Lower lobe of right lung (tissue), 2 donors: Measurements from ENCODE around the gene CLEC18C. TPM values are rescaled to one million over a fixed set of nuclear protein-coding genes. Genes with fewer than 3 reads are reported as not detected.
"Not testable (repeated sequence)": the region's sequence is repeated elsewhere in the genome, so short reads cannot be mapped to it uniquely, and the experiment has no call there.

ENCODE experiments used
- ATAC-seq, 2 donors: fragments of 200-7000 bp; cut with Tn5 transposase; one replicate each; pipeline ENCODE4 v1.9.1; 2020 to 2022; ENCODE audit warnings: mild to moderate bottlenecking in 2 of 2, moderate library complexity in 2 of 2
- DNase-seq: peaks from one replicate; pipeline ENCODE4 v3.0.0-alpha.2; 2020
- H3K27ac ChIP-seq: fragments of 200-600 bp; one replicate; pipeline ENCODE4 v1.8.0; 2022
- H3K27me3 ChIP-seq: fragments of 200-600 bp; one replicate; pipeline ENCODE4 v1.8.0; 2022; ENCODE audit warnings: low read depth
- H3K36me3 ChIP-seq: fragments of 200-600 bp; one replicate; pipeline ENCODE4 v1.8.0; 2022; ENCODE audit warnings: mild to moderate bottlenecking
- H3K4me1 ChIP-seq: fragments of 200-600 bp; one replicate; pipeline ENCODE4 v1.8.0; 2022
- H3K4me3 ChIP-seq: fragments of 200-600 bp; one replicate; pipeline ENCODE4 v1.8.0; 2022; ENCODE audit warnings: mild to moderate bottlenecking
- H3K9me3 ChIP-seq: fragments of 200-600 bp; one replicate; pipeline ENCODE4 v1.8.0; 2022
- CTCF ChIP-seq: fragments of 200-600 bp; IDR thresholded peaks from one replicate; pipeline ENCODE4 v1.8.0; 2022; ENCODE audit warnings: antibody characterized with exemption, mild to moderate bottlenecking
- intact Hi-C: fragments of 100-400 bp; cut with DNase I; formaldehyde crosslinking; loops from one replicate; pipeline ENCODE4 v1.11.0; 2022
- total RNA-seq: library from RNA; stranded (reverse); fragmentation: NEBNext Ultra II Directional; extraction: Animal tissue kit (Norgen Biotek cat#: 25700); gene quantifications from one replicate; pipeline ENCODE4 v1.2.1, GENCODE V29; 2021
- donor health status: DM: no; HTN: yes; CAD: no; lungs with severe emphysema.

The CLEC18C gene
- total RNA-seq, 1 donor from 2014 or later = 1.0 TPM

- Histone ChIP-seq H3K36me3 (peaks cover 64% of the 10 kb centered on the region), H3K9me3 (no peaks in the 10 kb centered on the region), H3K27ac (no peak overlapping the region), H3K27me3 (no peaks in the 10 kb centered on the region), H3K4me3 (no peak overlapping the region), H3K4me1 (no peaks in the 10 kb centered on the region)
- intact Hi-C loops = no loop called here
- TF ChIP-seq CTCF = no peak
- ATAC-seq (no peak), DNase-seq (no peak)
Measured at GRCh38 chr16:70161350-70161749, 12.2 kb upstream of the CLEC18C start.

GRCh38 chr16:70162041-70162451 lies 11.5 kb upstream of the CLEC18C start:
- DNase-seq = no peak

GRCh38 chr16:70163596-70163995 lies 10.0 kb upstream of the CLEC18C start:
- H3K9me3 ChIP-seq = no peaks in the 10 kb centered on the region
- no peaks in the 10 kb centered on the region for H3K27me3 ChIP-seq
- intact Hi-C loops = no loop called here
- ATAC-seq (no peak), DNase-seq (no peak)
- no peak for TF ChIP-seq CTCF
- no peak overlapping the region for H3K4me3 ChIP-seq
- H3K27ac ChIP-seq = no peak overlapping the region
- H3K4me1 ChIP-seq = no peaks in the 10 kb centered on the region
- H3K36me3 ChIP-seq = peaks cover 42% of the 10 kb centered on the region

More at GRCh38 chr16:70162041-70162451, 11.5 kb upstream of the CLEC18C start:
- peaks cover 57% of the 10 kb centered on the region for H3K36me3 ChIP-seq
- no peaks in the 10 kb centered on the region for H3K4me1 ChIP-seq
- no peak overlapping the region for H3K4me3 ChIP-seq
- no peak for ATAC-seq
- no peaks in the 10 kb centered on the region for H3K9me3 ChIP-seq
- intact Hi-C loops = no loop called here
- no peaks in the 10 kb centered on the region for H3K27me3 ChIP-seq
- no peak for TF ChIP-seq CTCF
- no peak overlapping the region for H3K27ac ChIP-seq

- not testable (repeated sequence) for H3K9me3 ChIP-seq, ATAC-seq, DNase-seq
Measured at GRCh38 chr16:70166688-70167087, 6.9 kb upstream of the CLEC18C start.

GRCh38 chr16:70173916-70174315 lies 329 bp downstream of the CLEC18C start:
- H3K36me3 ChIP-seq, H3K4me1 ChIP-seq, intact Hi-C loops, H3K27ac ChIP-seq, DNase-seq, H3K27me3 ChIP-seq, H3K4me3 ChIP-seq, H3K9me3 ChIP-seq: not testable (repeated sequence)
- ATAC-seq = peak in 1 of 2 donors; percentile 25

More at GRCh38 chr16:70166688-70167087, 6.9 kb upstream of the CLEC18C start:
- H3K4me1 ChIP-seq, H3K27me3 ChIP-seq, intact Hi-C loops, H3K4me3 ChIP-seq, H3K27ac ChIP-seq: not testable (repeated sequence)
- H3K36me3 ChIP-seq = peaks cover 11% of the 10 kb centered on the region

GRCh38 chr16:70174387-70174932 lies 873 bp downstream of the CLEC18C start:
- DNase-seq, H3K4me1 ChIP-seq, intact Hi-C loops, H3K4me3 ChIP-seq, H3K27me3 ChIP-seq, H3K36me3 ChIP-seq, H3K27ac ChIP-seq, H3K9me3 ChIP-seq: not testable (repeated sequence)
- ATAC-seq = peak; percentile 15 to 34

GRCh38 chr16:70187858-70188607 lies 14.4 kb downstream of the CLEC18C start:
- H3K27me3 ChIP-seq, H3K9me3 ChIP-seq, intact Hi-C loops, H3K4me1 ChIP-seq, H3K36me3 ChIP-seq, DNase-seq: not testable (repeated sequence)
- Histone ChIP-seq H3K27ac (peak overlapping the region; percentile 41), H3K4me3 (peak overlapping the region; percentile 41)
- peak; percentile 91 to 98 for ATAC-seq

- H3K27me3 ChIP-seq, H3K4me1 ChIP-seq, intact Hi-C loops, H3K9me3 ChIP-seq, DNase-seq, H3K36me3 ChIP-seq: not testable (repeated sequence)
- peak overlapping the region; percentile 41 for H3K27ac ChIP-seq
- peak; percentile 71 to 86 for ATAC-seq
- H3K4me3 ChIP-seq = peak overlapping the region; percentile 41
Measured at GRCh38 chr16:70188608-70188915, 15.0 kb downstream of the CLEC18C start.

- H3K4me3 ChIP-seq, H3K36me3 ChIP-seq, H3K27me3 ChIP-seq: not testable (repeated sequence)
Measured at GRCh38 chr16:70190574-70190973, 17.0 kb downstream of the CLEC18C start.

GRCh38 chr16:70196683-70197300 lies 23.2 kb downstream of the CLEC18C start:
- H3K4me1 ChIP-seq, intact Hi-C loops, DNase-seq, H3K27me3 ChIP-seq, H3K9me3 ChIP-seq, H3K36me3 ChIP-seq, H3K27ac ChIP-seq, H3K4me3 ChIP-seq: not testable (repeated sequence)
- peak; percentile 55 to 65 for ATAC-seq

More at GRCh38 chr16:70190574-70190973, 17.0 kb downstream of the CLEC18C start:
- H3K27ac ChIP-seq, H3K9me3 ChIP-seq, H3K4me1 ChIP-seq, DNase-seq, ATAC-seq, intact Hi-C loops: not testable (repeated sequence)

- H3K27ac ChIP-seq, H3K4me1 ChIP-seq, H3K27me3 ChIP-seq, H3K36me3 ChIP-seq, DNase-seq, intact Hi-C loops, H3K4me3 ChIP-seq, H3K9me3 ChIP-seq: not testable (repeated sequence)
- peak in 1 of 2 donors; percentile 12 for ATAC-seq
Measured at GRCh38 chr16:70197611-70198010, 24.0 kb downstream of the CLEC18C start.
